AG04449 (cell line): ENCODE results near the gene PDLIM4.

Source experiments
- CTCF ChIA-PET: fragments of 350-600 bp; formaldehyde crosslinking; extraction: SDS; loops from one replicate; lab custom pipeline; 2021; ENCODE audit warnings: antibody characterized with exemption; lab: Yijun Ruan, JAX
- POLR2A ChIA-PET: fragments of 400-600, 350-600 bp; formaldehyde crosslinking; extraction: SDS; loops from one replicate; lab custom pipeline; 2020; ENCODE audit warnings: antibody characterized with exemption, inconsistent platforms; lab: Yijun Ruan, JAX
- DNase-seq: peaks from one replicate; pipeline ENCODE4 v3.0.0-alpha.2; 2010; ENCODE audit warnings: low read depth, low spot score
- H3K4me3 ChIP-seq: 2 replicates; pipeline ENCODE4 v1.5.1; 2011; ENCODE audit warnings: low read depth, mild to moderate bottlenecking, control low read depth, low read length
- TF ChIP-seq, protein P1 (sequence below): IDR thresholded peaks from one replicate; pipeline ENCODE4 v1.5.1; 2011; ENCODE audit warnings: mild to moderate bottlenecking, moderate library complexity, low read length, control low read depth, inconsistent platforms; ENCODE audit not compliant: insufficient read depth; ENCODE audit errors: missing control alignments

Gene PDLIM4

DNA sequence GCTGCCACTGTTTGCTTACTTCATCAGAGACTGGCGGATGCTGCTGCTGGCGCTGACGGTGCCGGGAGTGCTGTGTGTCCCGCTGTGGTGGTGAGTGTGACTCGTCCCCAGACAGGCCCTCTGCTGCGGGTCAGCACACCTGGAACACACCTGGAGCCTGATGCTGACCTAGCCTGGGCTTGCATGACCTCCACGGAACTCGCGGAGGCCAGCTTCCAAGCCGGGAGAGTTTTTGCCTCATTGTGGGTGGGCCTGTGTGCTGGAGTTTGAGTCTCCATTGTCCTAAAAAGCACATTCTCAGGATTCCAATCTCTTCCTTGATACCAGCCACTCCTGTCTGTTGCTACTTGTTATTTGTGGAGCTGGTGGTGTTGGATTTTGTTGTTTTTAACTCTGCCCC lies 64.8 kb downstream of the PDLIM4 start:
- ChIA-PET CTCF (interaction anchor here (3.1 kb wide), 1 partner anchor 84 kb away, joined by 14 read pairs; no protein-coding TSS in a partner anchor), POLR2A (no interaction called here)
- no peak overlapping the region for H3K4me3 ChIP-seq
- no peak for DNase-seq
- TF ChIP-seq, protein P1, sequence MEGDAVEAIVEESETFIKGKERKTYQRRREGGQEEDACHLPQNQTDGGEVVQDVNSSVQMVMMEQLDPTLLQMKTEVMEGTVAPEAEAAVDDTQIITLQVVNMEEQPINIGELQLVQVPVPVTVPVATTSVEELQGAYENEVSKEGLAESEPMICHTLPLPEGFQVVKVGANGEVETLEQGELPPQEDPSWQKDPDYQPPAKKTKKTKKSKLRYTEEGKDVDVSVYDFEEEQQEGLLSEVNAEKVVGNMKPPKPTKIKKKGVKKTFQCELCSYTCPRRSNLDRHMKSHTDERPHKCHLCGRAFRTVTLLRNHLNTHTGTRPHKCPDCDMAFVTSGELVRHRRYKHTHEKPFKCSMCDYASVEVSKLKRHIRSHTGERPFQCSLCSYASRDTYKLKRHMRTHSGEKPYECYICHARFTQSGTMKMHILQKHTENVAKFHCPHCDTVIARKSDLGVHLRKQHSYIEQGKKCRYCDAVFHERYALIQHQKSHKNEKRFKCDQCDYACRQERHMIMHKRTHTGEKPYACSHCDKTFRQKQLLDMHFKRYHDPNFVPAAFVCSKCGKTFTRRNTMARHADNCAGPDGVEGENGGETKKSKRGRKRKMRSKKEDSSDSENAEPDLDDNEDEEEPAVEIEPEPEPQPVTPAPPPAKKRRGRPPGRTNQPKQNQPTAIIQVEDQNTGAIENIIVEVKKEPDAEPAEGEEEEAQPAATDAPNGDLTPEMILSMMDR, result no peak
